K562 (cell line): ENCODE data around the gene TP63. TPM values are rescaled to one million over a fixed set of nuclear protein-coding genes. Genes with fewer than 3 reads are reported as not detected.

Source experiments
- BCL6 ChIP-seq: fragments of 250-450 bp; sonication (Bioruptor Pico); IDR thresholded peaks from 2 replicates; pipeline ENCODE4 v1.4.0; 2020
- CBX5 ChIP-seq: IDR thresholded peaks from 2 replicates; pipeline ENCODE4 v1.6.1; 2014; ENCODE audit warnings: low read depth, borderline replicate concordance
- COPS2 ChIP-seq: fragments of 450-650 bp; conservative IDR thresholded peaks from 2 replicates; pipeline ENCODE4 v1.6.1; 2016; ENCODE audit warnings: mild to moderate bottlenecking, moderate library complexity
- EP400 ChIP-seq: fragments of 450-650 bp; IDR thresholded peaks from 2 replicates; pipeline ENCODE4 v1.6.1; 2017; ENCODE audit warnings: antibody characterized with exemption, mild to moderate bottlenecking, moderate library complexity
- POLR3A ChIP-seq: IDR thresholded peaks from 2 replicates; pipeline ENCODE4 v1.6.1; 2011; ENCODE audit warnings: borderline replicate concordance, mild to moderate bottlenecking, moderate library complexity; ENCODE audit not compliant: insufficient read length, insufficient read depth; ENCODE audit errors: extremely low read depth
- SIX5 ChIP-seq, 2 experiments: IDR thresholded peaks; 2 replicates each; pipeline ENCODE4 v1.6.1; 2011; ENCODE audit warnings: low read length in 2 of 2, borderline replicate concordance in 1 of 2, low read depth in 1 of 2, mild to moderate bottlenecking in 1 of 2, moderate library complexity in 1 of 2; ENCODE audit not compliant: insufficient read depth in 1 of 2
- SRSF7 ChIP-seq: fragments of 200-400 bp; formaldehyde crosslinking; optimal IDR thresholded peaks from 2 replicates; pipeline ENCODE3; 2017; ENCODE audit warnings: mild to moderate bottlenecking, low read depth, low read length
- ZNF140 ChIP-seq: fragments of 250-450 bp; sonication (Bioruptor Pico); IDR thresholded peaks from 2 replicates; pipeline ENCODE4 v1.8.0; 2021; ENCODE audit warnings: moderate library complexity, mild to moderate bottlenecking, inconsistent platforms
- ZNF175 ChIP-seq: fragments of 200-800 bp; sonication (Bioruptor generic); IDR thresholded peaks from 2 replicates; pipeline ENCODE4 v1.6.1; 2016; ENCODE audit warnings: low read depth, mild to moderate bottlenecking, missing genetic modification characterization, missing compliant biosample characterization
- ZNF589 ChIP-seq: fragments of 200-800 bp; sonication (Bioruptor generic); IDR thresholded peaks from 2 replicates; pipeline ENCODE4 v1.6.1; 2016; ENCODE audit warnings: low read depth, missing genetic modification characterization, missing compliant biosample characterization
- polyA plus RNA-seq, 8 experiments: library from polyadenylated mRNA; depleted of rRNA in 4 of 8; stranded (reverse) in 5 of 8; unstranded in 3 of 8; fragments of >200 nt; fragmentation: Nextera tagmentation in 2 of 8; fragmentation: Illumina TruSeq in 1 of 8; extraction: Ambion mirVana in 2 of 8; extraction: Trizol in 1 of 8; gene quantifications; 2 replicates each; pipeline versions ENCODE4 v1.2.1 to v1.2.3, GENCODE V29; 2011 to 2014; ENCODE audit warnings: inconsistent platforms in 1 of 8, missing spikeins in 1 of 8
- total RNA-seq, 7 experiments: library from RNA; depleted of rRNA in 6 of 7; stranded (reverse); fragments of >200 nt in 6 of 7; fragmentation: Illumina TruSeq in 2 of 7; extraction: Trizol in 2 of 7; gene quantifications; 2 replicates each; pipeline versions ENCODE4 v1.2.1 to v1.2.3, GENCODE V29; 2011 to 2021; ENCODE audit warnings: low replicate concordance in 1 of 7
- TF ChIP-seq, protein P1 (sequence below): fragments of 450-650 bp; conservative IDR thresholded peaks from 2 replicates; pipeline ENCODE4 v1.6.1; 2016; ENCODE audit warnings: missing genetic modification characterization, low read depth, mild to moderate bottlenecking, control low read depth, missing compliant biosample characterization

Gene TP63
- total and polyA plus RNA-seq, 9 of the 15 experiments (the other 6 are each of a cell fraction or from before 2014, with no cell fraction given) = 0.32 to 1.4 (median 0.50) TPM

- TF ChIP-seq COPS2 (no peak), BCL6 (no peak), POLR3A (no peak), SIX5 (IDR thresholded peaks at IDR 0.05; ENCODE audit: borderline replicate concordance in 1 of 2, insufficient read depth in 1 of 2, low read depth in 1 of 2, low read length in 2 of 2) (no peak), EP400 (no peak), ZNF589 (CRISPR knock-in tag) (no peak), SRSF7 (no peak), ZNF175 (CRISPR knock-in tag) (no peak), ZNF140 (CRISPR knock-in tag) (no peak), CBX5 (no peak)
- TF ChIP-seq, protein P1, sequence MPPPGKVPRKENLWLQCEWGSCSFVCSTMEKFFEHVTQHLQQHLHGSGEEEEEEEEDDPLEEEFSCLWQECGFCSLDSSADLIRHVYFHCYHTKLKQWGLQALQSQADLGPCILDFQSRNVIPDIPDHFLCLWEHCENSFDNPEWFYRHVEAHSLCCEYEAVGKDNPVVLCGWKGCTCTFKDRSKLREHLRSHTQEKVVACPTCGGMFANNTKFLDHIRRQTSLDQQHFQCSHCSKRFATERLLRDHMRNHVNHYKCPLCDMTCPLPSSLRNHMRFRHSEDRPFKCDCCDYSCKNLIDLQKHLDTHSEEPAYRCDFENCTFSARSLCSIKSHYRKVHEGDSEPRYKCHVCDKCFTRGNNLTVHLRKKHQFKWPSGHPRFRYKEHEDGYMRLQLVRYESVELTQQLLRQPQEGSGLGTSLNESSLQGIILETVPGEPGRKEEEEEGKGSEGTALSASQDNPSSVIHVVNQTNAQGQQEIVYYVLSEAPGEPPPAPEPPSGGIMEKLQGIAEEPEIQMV (tag) = no peak
Observed at GRCh38 chr3:189902230-189903186, 271.3 kb downstream of the TP63 start (continued).
